ENCODE measurements around the gene MMP3.

The MMP3 gene

DNA sequence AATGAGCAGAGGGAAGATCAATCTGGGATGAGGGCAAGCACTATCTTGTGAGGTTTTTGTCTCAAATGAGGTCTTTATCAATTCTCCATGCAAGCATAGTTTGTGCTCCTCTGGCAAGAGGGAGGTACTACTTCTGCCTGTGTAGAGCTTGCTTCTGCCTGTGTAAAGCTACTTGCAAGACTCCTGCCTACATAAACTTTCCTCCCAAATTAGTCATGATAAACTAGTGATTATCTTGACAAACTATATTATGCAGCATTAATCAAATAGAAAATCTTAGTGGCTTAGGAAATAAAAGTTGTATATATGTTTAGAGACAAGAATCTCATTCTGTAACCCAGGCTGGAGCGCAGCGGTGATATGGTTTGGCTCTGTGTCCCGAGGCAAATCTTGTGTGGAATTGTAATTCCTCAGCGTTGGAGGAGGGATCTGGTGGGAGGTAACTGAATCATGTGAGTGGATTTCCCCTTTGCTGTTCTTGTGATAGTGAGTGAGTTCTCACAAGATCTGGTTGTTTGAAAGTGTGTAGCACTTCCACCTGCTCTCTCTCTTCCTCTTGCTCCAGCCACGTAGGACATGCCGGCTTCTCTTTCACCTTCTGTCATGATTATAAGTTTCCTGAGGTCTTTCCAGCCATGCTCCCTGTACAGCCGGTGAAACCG is 54.9 kb downstream of the MMP3 start:
- no peak for DNase-seq

Measured in suppressor macrophage treated with lipopolysaccharide for 4 hours (primary cell).